AG08396 (cell line): ENCODE measurements around the gene PLEKHM1.
"Not testable (repeated sequence)": the region's sequence is repeated elsewhere in the genome, so short reads cannot be mapped to it uniquely, and the experiment has no call there.

Source experiments
- DNase-seq: peaks from one replicate; pipeline ENCODE4 v3.0.0; 2012; ENCODE audit warnings: low spot score, mixed read lengths

PLEKHM1 gene

DNA sequence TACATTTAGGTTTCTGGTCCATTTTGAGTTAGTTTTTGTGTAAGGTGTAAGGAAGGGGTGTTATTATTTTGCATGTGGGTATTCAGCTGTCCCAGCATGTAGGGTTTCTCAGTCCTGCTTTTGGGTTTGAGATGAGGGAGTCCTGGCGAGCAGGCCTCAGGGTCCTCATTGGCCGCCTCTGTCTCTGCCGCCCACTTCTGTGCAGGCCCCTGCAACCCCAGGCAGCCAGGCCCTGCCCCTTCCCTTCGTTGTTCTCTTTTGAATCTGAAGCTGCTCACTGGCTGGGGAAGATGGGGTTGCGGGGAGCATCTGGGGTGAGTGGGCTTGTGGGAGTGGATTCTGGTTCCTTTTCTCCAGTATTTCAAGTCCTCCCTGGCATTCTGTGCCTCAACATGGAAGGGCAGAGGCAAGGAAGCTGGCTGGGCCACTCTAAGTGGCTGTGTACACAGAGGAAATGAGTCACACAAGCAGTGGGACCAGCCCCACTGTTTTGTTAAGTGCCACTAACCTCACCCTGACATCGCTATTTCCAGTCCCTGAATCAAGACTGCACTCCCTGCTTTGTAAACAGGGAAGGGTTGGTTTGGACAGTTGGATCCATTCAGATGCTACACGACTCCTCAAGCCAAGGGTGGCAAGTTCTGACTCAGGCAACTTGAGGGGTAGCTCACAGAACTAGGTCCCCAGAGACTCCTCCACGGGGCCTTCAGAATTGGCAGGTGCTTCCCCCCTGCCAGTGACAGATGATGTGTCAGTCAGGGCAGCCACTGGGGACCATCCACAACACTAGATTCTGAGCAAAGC lies 28.8 kb downstream of the PLEKHM1 start:
- peak; percentile 14 for DNase-seq

GRCh38 chr17:45460422-45460821 lies 30.1 kb downstream of the PLEKHM1 start:
- not testable (repeated sequence) for DNase-seq

- DNase-seq = not testable (repeated sequence)
Measured at GRCh38 chr17:45454341-45454740, 36.2 kb downstream of the PLEKHM1 start.

GRCh38 chr17:45453731-45454130 lies 36.8 kb downstream of the PLEKHM1 start:
- not testable (repeated sequence) for DNase-seq

- DNase-seq = not testable (repeated sequence)
Measured at GRCh38 chr17:45453225-45453534, 37.3 kb downstream of the PLEKHM1 start.

- not testable (repeated sequence) for DNase-seq
Measured at GRCh38 chr17:45452329-45453224, 37.9 kb downstream of the PLEKHM1 start.

GRCh38 chr17:45451660-45452059 lies 38.9 kb downstream of the PLEKHM1 start:
- DNase-seq = not testable (repeated sequence)

DNA sequence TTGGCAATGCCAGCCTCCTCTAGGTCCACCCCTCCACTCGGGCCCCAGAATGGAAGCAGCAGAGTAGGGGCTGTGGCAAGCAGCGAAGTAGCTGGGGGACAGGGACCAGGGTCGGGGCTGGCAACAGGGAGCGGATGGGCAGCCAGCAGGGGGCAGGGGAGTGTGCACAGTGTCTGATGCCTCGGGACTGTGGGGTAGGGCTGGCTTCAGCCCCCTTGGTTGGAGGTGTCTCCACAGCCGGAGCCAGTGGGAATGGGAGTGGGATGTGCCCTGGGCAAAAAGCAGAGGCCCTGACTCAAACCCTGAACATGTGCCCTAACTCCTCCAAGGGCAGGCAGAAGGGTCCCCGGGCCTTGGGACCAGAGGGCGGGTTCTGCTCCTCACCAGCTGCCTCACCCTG lies 39.4 kb downstream of the PLEKHM1 start:
- DNase-seq = no peak

- not testable (repeated sequence) for DNase-seq
Measured at GRCh38 chr17:45449708-45450329, 40.7 kb downstream of the PLEKHM1 start.

DNA sequence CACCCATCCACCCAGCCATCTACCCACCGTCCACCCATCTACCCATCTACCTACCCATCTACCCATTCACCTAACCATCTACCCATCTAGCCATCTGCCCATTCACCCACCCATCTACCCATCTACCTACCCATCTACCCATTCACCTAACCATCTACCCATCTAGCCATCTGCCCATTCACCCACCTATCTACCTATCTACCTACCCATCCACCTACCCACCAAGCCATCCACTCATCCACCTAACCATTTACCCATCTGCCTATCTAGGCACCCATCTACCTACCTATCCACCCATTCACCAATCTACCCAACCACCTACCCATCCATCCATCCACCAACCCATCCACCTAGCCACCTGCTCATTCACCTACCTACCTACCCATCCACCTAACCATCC lies 41.3 kb downstream of the PLEKHM1 start:
- not testable (repeated sequence) for DNase-seq

GRCh38 chr17:45448483-45448882 lies 42.0 kb downstream of the PLEKHM1 start:
- not testable (repeated sequence) for DNase-seq

- DNase-seq = not testable (repeated sequence)
Measured at GRCh38 chr17:45448066-45448465, 42.5 kb downstream of the PLEKHM1 start.

- DNase-seq = not testable (repeated sequence)
Measured at GRCh38 chr17:45447650-45448049, 42.9 kb downstream of the PLEKHM1 start.

DNA sequence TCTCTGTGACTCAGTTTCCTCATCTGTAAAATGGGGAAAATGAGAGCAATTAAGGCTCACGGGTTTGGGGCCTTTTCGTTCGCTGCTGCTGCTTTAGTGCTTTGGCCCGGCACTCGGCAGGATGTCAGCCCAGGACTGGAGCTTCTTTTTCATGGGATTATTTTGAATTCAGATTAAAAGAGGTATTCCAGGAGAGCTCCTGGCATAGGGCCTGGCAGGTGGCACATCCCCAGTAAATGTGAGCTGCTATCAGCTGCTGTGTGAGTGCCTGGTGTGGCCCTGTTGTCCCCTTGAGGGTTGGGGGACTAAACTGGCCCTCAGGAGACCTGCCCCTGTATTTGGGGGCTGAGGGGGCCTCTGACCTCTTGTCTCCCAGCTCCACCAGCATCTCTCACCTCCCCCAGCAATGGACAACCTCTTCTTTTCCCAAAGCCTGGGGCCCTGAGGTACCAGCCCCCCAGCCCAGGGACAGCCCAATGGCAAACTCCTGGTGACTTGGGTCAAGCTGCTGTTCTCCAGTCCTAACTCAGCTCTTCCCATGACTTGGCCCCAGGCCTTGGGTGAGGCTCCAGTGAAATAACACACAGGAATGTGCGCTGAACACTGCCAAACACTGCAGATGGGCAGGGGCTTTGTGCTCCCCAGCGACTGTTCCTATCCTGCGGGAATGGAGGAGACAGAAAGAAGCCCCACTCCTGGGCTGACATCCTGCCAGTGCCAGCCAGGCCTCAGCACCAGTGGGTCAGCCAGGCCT lies 43.5 kb downstream of the PLEKHM1 start:
- DNase-seq = not testable (repeated sequence)

GRCh38 chr17:45445901-45446743 lies 44.4 kb downstream of the PLEKHM1 start:
- peak; percentile 47 for DNase-seq

DNA sequence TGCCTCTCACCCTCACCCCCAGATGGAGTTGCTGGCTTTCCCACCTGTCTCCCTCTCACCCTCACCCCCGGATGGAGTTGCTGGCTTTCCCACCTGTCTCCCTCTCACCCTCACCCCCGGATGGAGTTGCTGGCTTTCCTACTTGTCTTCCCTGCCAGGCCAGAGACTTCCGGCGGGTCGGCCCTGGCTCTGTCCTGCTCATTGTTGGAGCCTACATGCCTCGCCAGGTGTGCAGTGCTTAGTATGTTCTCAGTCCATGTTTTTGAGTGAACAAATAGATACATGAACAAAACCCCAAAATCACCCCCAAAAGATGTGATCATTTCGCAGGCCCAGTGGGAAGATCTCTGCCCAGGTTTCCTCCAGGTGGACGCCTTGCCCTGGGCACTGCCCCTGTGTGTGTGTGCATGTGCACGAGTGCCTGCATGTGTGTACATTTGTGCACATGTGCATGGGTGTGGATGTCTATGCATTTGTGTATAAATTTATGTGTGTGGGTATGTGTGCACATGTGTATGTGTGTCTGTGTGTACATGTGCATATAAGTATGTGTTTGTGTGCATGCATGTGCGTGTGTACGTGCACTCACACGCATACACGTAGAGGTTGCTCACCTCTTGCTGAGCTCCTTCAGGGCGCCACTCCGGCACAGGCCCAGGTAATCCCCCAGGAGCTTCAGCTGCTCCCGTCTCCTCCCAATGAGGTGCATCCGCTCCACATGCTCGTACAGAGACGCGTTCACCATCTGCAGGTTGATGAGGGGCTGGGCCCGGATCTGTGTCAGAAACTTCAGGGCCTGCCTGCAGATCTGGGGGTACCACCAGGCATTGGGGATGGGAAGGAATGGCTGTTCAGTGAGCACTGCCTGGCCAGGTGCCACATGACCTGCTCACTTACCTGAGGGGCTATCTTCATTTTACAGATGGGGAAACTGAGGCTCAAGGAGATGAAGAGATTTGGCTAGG lies 45.4 kb downstream of the PLEKHM1 start:
- not testable (repeated sequence) for DNase-seq

- DNase-seq = not testable (repeated sequence)
Measured at GRCh38 chr17:45444301-45444700, 46.2 kb downstream of the PLEKHM1 start.

GRCh38 chr17:45443371-45444260 lies 46.9 kb downstream of the PLEKHM1 start:
- DNase-seq = not testable (repeated sequence)
